CD4-positive, alpha-beta T cell treated with Interleukin-17A for 4 hours (primary cell): Measurements from ENCODE around the gene CD109.
"Not testable (repeated sequence)": the region's sequence is repeated elsewhere in the genome, so short reads cannot be mapped to it uniquely, and the experiment has no call there.

ENCODE experiments used
- DNase-seq: peaks from one replicate; pipeline ENCODE4 v3.0.0-alpha.2; 2020; ENCODE audit warnings: mixed read lengths

Gene CD109

DNA sequence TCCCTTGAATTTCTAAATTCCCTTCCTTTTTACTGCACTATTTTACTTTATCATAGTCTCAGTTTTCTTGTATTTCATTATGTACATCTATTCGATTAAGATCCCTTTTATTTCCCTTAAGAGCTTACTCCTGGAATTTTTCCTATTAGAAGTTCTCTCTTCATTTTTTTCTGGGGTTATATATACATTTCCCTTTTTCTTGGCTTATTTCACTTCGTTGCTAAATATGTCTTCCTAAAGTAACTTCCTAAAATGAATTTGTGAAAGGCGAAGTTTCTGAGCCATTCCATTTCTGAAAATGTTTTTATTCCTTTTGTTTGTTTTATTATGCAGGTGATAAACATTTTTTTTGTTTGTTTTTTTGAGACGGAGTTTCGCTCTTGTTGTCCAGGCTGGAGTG lies 5.9 kb upstream of the CD109 start:
- DNase-seq: no peak

DNA sequence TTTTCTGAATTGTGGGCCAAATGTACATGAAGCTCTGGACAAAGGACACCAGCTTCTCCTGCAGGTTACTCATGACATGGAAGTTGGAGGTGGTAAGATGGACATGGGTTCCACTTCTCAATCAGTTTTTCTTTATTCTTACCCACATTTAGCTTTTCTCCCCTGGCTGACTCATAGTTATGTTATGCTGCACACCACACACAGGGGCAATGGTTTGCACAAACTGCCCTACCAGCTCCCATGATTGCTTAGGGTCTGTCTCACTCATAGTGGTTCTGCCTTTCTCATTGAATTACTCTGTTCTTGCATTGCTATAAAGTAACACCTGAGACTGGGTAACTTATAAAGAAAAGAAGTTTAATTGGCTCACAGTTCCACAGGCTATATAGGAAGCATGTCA lies 4.5 kb upstream of the CD109 start:
- DNase-seq: no peak

DNA sequence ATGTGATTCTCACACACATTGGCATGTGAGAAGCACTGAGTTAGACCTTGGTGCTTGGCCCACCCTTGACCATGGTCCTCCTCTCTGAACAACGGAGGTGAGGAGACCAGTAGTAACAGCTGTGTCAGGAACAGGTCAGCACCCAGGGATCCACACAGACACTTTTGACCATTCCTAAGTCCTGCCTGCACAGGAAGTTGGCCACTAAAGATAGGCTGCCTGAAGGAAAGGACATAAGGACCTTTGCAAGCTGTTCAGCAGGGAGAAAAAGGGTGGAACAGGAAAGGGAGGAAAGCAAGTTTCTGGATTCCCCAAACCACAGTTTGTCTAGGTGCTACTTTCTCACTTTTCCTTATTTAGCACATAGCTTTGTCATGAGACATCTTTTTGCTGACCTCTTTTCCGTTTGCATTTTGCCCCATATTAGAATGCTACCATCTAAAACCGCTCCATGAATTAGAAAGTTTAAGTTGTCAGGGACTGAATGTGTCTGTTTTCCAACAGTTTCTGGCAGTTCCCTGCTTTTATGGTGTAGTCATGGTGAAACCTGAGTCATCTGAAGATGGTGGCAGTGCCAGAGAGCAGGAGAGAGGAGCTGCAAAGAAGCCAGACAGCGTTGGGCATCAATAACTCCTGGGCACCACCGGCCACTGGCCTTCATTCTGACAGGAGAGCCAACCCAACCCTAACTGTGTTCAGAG lies 1.1 kb upstream of the CD109 start:
- DNase-seq: no peak

DNA sequence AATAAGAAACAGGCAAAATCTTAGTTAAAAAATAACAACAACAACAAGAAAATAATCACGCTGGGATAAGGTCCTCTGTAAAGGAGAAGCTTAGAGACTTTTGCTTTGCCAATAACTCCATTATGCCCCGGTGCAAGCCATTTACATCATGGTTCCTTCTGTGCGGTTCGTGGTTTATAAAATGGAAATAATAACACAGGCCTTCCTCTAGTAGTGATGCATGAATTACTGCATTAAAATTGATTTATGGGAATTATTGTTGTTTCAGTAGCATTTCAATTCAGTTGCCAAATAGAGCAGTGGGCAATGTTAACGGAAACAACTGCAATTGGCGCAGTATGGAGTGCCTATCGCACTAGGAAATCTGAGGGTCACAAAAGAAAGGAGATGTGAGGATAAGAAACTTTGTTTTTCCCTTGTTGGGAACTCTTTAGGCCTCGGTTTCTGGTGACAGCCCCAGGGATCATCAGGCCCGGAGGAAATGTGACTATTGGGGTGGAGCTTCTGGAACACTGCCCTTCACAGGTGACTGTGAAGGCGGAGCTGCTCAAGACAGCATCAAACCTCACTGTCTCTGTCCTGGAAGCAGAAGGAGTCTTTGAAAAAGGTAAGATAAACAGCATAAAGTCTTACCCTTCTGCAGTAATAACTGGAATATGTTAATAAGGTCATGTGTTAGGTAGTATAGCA lies 1.1 kb downstream of the CD109 start:
- DNase-seq: no peak

DNA sequence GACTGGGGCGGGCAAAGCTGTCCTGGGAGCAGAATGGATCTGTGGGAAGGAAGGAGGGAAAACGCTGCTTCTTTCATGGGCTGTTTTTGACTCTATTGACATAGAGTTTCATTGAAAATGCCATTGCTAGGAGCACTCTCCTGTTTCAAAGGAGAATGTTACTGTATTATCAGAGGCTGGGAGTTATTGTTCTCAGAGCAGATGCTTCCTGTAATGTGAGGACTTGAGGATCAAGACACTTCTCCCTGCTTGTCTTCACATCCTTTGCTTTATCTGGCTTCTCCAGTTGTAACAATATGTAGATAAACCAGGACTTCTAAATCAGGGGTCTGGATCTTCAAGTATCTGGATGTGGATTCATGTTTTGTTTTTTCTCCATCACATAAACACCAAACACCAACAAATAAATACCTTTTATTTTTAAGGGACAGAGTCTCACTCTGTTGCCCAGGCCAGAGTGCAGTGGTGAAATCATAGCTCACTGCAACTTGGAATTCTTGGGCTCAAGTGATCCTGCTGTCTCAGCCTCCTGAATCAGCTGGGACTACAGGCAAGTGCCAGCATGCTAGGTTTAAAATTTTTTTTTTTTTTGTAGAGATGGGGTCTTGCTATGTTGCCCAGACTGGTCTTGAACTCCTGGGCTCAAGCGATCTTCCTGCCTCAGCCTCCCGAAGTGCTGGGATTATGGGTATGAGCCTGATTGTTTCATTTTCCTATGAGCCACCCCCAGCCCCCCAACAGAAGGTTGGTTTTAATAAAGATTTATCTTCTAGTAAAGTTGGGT lies 3.9 kb downstream of the CD109 start:
- DNase-seq: no peak

DNA sequence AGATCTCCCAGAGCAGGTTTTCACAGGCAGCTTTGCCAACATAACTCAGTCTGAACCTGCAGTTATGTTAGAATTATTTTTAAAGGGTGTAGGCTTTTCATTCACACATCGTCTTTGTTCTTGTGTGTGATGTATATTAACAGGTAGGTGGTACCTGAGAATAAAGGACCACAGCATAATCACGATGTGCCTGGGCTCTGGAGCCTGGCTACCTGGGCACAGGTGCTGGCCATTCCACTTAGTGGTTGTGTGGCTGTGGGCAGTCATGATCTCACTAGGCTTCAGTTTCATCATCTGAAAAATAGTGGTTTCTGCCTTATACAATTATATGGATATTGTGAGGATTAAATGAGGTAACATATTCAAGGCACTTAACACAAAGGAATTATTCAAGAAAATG lies 6.4 kb downstream of the CD109 start:
- no peak for DNase-seq

DNA sequence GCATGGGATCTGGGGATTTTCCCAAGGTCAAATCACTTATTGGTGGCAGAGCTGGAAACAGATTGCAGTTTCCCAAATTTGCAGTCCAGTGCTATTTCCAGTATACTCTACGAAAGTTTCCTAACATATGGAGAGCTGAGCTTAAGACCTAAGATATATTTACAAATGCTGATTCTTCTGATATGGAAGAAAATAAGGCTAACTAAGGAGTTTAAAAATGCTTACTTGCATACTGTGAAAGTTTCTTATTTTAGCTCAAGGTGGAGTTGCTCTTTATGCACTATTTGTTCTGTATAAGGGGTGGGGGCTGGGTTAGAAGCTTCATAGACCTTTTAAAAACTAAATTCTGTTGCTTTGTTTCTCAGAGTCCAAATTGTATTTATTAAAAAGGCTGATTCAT lies 7.5 kb downstream of the CD109 start:
- no peak for DNase-seq

DNA sequence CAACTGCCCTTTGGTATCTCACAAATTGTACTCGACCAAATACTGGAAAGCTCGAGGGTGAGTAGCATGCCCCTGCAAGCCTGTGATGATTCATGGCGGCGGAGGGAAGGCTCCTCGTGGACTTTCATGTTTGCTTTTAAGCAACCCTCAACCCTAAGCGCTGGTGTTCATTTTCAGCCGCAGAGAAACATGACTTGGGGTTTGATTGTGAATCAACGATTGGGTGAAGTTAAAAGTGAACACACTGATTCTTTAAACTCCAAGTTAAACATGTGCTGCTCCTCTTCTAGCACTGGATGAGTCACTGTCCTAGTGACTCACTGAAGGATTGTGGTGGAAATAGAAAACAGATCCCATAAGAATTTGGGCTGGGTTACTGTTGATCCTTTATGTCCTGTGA lies 8.3 kb downstream of the CD109 start:
- no peak for DNase-seq

DNA sequence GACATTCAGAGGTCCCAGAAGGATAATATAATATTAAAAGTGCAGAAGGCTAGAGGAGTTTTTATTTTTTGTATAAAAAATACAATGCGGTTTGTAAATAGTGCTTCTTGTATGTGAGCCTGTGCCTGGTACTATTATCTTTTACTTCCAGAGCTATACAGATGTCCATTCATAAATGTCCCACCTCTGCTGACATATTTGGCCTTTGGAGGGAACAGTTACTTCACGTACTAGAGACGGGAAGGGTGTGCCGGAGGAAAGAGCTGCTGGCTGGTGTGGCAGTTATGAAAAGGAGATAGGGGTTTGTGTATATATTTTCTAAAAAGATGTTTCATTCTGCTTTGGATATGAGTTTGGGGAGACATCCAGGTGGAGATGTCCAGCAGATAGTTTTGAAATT lies 8.8 kb downstream of the CD109 start:
- no peak for DNase-seq

DNA sequence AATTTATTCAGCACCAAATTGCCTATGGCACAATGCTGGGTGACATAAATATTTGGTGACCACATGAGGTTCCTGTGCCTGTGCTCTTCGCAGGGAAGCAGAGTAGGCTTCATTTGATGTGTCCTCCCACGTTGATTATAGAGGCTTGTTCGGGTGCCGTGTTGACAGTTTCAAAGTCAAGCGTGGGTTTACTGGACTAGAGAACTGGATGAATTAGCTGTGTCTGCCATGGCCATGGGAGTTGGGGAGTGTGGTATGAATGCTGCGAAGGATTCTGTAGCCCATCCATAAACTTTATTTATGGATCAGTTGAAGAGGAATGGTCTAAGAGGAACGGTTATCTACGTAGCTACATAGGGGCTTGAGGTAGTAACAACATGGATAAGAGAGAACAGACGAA lies 11.0 kb downstream of the CD109 start:
- DNase-seq: no peak

DNA sequence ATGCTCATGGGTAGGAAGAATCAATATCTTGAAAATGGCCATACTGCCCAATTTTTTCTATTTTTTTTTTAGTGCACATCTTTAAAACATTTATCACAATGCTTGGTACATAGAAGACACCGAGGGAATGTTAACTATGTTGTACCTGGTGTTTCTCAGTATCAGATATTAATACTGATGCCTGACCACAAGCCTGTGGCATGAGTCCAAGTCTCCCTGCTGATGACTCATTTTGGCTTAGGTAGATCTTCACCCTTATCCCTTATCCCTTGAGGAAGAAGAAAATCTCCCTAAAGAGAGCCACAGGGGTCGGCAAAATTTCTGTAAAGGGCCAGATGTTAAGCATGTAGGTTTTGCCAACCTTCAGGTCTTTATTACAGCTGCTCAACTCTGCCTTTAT lies 14.5 kb downstream of the CD109 start:
- DNase-seq: no peak

DNA sequence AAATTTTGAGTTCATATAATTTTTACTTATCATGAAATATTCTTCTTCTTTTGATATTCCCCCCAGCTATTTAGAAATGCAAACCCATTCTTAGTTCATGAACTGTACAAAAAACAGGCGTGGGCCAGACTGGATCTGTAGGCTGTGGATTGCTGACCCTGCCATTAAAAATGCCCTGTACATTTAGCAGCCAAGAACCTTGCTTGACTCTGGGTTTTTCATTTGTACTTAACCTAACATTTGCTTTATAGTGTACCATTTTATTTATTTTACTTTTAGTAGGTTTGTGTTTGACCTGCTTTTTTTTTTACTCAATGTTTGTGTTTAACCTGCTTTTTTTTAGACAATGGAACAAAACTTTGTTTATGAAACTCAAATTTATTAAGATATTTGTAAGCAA lies 14.9 kb downstream of the CD109 start:
- no peak for DNase-seq

DNA sequence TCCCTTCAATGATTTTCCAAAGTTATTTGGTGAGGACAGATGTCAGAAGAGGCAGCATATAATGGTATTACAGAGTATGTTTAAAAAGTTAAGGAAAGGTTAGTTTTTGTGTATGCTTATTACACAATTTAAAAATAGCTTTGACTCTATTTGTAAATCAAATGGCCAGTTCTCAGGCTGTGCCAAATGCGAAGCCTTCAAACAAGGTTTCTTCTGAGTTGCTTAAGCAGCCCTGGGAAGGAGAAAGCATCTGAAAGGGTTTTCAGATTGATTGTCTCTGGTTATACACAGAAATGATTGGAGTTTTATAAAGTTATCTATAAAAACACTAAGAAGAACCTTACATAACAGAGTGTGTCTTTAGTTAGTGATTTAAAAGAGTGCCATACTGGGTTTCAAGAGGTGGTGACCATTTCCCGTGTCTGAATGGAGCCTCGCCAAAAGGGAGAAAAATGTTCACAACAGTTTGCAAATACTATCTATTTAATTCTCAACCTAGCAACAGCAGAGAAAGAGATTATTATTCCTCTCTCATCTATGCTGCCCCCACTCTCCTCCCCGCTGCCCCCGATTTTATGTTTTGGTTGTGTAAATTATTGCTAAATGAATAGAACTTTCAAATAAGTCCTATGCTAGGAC lies 16.7 kb downstream of the CD109 start:
- no peak for DNase-seq

DNA sequence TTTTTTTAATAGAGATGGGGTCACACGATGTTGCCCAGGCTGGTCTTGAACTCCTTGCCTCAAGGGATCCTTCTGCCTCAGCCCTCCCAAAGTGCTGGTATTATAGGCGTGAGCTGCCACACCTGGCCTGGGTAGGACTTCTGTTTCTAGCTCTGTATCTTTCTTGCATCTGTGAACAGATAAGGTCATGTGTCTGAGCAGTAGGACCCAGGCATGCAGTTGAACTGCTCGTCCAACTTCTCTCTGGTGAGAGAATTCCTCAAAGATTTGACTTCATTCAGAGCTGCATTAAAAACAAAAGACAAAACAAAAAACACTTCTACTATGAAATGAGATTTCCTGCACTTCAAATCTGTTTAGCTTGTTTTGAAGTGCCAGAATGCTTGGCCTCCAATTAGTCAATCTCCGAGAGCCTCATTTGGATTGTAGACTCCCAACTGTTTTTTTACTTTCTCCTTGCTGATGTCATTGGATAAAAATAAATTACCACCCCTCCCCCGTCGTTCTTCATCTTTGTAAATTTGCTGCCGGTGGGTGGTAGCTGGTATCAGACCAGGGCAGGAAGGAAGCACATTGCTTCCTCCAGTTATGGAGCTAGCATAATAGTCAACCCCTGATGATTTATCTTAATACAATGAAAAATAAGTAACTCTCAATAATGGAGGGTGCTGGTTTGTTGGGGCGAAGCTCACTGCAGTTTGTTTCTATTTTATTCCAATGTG lies 17.6 kb downstream of the CD109 start:
- no peak for DNase-seq

DNA sequence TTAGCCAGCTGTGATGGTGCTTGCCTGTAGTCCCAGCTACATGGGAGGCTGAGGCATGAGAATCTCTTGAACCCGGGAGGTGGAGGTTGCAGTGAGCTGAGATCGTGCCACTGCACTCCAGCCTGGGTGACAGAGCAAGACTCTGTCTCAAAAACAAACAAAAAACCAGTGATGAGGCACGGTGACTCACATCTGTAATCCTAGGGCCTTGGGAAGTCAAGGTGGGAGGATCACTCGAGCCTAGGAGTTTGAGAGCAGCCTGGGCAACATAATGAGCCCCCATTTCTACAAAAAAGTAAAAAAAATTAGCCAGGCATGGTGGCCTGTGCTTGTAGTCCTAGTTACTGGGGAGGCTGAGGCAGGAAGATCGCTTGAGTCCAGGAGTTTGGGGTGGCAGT lies 19.1 kb downstream of the CD109 start:
- not testable (repeated sequence) for DNase-seq

DNA sequence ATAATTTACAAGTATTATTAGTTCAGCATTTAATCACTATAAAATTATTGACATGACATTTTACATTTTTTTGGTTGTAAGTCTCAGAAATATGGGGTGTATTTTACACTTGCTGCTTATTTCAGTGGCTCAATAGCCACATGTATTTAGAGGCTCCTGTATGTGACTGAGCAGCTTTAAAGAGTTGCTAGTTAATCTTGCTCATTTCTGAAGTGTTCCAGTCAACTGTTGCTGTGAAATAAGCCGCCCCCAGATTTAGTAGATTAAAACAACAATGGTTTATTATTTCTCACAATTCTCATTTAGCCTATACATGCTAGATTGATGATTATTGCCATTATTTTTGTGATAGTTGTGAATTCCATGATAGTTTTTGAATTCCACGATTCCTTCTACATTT lies 23.0 kb downstream of the CD109 start:
- no peak for DNase-seq

DNA sequence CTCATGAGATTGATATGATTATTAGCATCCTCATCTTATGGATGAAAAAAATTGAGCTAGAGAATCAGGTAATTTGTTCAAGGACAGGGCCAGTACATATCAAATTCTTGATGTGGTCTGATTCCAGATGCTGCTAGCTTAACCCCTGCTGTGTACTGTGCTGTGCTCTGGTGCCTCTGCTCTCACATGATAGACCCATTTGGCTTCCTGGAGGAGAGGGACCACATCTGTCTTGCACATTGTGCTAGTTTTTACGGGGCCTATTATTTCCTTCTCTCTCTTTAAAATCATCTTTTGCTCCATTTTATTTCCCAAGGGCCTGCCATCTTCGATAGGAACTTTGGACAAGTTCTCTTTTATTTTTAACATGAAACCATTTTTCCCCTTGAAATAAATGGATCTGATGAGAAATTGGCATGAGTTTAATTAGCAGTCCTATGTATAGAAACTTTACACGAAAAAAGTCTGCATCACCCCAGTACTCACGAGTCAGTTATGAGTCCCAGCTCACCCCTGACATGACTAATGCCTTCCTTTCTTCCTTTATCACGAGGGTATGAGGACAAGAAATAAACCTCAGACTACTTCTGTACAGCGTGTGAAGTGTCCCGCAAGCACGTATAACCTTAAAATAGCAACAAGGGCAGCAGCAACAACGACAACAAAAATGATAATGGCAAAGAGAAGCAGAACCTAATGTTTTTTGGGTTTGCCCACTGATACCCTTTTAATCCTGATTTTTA lies 26.5 kb downstream of the CD109 start:
- DNase-seq: no peak

DNA sequence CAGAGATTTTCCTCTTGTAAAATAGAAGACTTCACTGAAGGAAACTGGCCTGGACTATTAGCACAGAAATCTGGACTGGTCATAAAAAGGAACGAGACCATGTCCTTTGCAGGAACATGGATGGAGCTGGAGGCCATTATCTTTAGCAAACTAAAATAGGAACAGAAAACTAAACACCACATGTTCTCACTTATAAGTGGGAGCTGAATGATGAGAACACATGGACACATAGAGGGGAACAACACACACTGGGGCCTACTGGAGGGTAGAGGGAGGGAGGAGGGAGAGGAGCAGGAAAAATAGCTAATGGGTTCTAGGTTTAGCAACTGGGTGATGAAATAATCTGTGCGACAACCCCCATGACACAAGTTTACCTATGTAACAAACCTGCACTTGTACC lies 27.5 kb downstream of the CD109 start:
- DNase-seq: not testable (repeated sequence)

DNA sequence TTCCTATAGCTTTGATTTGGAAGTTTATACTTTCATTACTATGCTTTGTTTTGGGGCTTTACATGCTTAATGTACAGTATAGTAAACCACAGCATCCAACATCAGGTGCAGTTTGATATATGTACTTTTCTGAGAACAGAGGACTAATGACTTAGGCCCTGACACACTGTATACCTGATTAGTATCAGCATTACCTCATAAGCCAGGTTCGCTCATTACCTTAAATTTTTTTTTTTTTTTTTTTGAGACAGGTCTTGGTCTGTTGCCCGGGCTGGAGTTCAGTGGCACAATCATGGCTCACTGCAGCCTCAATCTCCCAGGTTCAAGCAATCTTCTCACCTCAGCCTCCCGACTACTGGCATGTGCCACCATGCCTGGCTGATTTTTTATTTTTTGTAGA lies 28.4 kb downstream of the CD109 start:
- no peak for DNase-seq

DNA sequence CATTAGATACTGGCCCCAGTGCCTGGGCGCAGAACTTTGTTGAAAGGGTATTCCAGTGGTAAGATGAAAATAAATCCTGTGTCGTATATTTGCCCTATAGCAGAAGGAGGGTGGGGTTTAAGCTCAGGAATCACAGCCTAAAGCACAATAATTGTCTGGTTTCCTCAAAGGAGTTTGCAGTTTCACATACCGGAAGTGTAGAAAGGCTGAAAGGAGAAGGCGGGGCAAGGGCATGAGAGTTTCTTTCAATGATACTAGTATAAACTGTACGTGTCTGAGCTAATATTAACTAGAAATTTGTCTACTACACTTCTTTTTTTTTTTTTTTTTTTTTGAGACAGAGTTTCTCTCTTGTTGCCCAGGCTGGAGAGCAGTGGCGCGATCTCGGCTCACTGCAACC lies 29.2 kb downstream of the CD109 start:
- DNase-seq: peak; percentile 54

DNA sequence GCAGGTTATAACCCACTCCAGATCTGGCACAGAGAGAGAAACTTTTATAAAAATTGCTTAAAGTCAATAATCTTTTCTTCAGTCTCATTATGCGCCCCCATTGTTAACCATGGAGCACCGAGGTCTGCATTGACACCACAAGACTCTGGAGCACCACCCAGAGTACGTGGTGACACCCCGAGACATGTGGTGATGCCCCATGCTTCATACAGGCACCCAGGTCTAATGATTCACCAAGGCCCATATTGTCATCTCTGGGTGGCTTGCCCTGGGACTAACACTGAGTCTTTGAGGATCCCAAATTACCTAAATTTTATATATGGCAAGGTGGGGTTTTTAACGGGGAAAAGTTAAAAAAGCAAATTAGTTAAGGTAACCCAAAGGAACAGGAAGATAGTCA lies 31.1 kb downstream of the CD109 start:
- DNase-seq: no peak

DNA sequence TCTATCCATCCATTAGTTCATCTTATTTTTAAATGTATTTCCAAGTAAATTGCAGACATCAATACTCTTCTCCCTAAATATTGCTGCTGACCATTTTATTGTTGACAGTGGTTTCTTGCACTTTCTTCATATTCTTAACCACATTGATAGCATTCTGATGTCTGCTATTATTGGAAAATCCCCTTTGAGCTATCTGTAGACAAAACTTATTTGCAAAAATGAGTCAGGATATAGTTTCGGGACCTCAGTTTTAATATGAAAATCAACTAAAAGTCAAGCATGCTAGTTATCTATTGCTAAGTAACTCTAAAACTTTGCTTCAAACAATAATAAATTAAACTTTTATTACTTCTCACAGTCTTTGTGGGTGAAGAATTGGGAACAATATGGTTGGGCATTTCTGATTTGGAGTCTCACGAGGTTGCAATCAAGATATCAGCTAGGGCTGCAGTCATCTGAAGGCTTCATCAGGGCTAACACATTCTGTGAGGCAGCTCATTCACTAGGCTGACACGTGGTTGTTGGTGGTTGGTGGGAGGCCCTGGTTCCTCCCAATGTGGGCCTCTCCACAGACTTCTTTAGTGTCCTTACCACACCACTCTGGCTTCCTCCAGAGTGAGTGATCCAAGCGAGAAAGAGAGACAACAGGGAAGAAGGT lies 32.7 kb downstream of the CD109 start:
- DNase-seq: no peak
